Endodermal cell (in vitro differentiated cells): ENCODE results near the gene ZFYVE27. TPM values are rescaled to one million over a fixed set of nuclear protein-coding genes. Genes with fewer than 3 reads are reported as not detected.

ENCODE experiments used
- DNase-seq: peaks from one replicate; pipeline ENCODE4 v3.0.0-alpha.2; 2017
- H3K27ac ChIP-seq: 2 replicates; pipeline ENCODE4 v1.5.1; 2013; ENCODE audit warnings: mild to moderate bottlenecking, low read depth, low read length, moderate library complexity
- H3K27me3 ChIP-seq: 2 replicates; pipeline ENCODE4 v1.6.1; 2013; ENCODE audit warnings: mild to moderate bottlenecking, low read length, moderate library complexity; ENCODE audit not compliant: insufficient read depth, control insufficient read depth, poor library complexity, severe bottlenecking
- H3K36me3 ChIP-seq: 2 replicates; pipeline ENCODE4 v1.7.0; 2013; ENCODE audit warnings: mild to moderate bottlenecking, low read length, moderate library complexity; ENCODE audit not compliant: control insufficient read depth, insufficient read depth
- H3K4me1 ChIP-seq: one replicate; pipeline ENCODE4 v1.7.0; 2013; ENCODE audit warnings: low read length; ENCODE audit not compliant: control insufficient read depth, insufficient read depth
- H3K4me3 ChIP-seq: 2 replicates; pipeline ENCODE4 v1.5.1; 2013; ENCODE audit warnings: mild to moderate bottlenecking, low read length, moderate library complexity
- H3K9ac ChIP-seq: 2 replicates; pipeline ENCODE4 v1.6.1; 2013; ENCODE audit warnings: mild to moderate bottlenecking, low read length, moderate library complexity; ENCODE audit not compliant: poor library complexity, severe bottlenecking; ENCODE audit errors: extremely low read depth
- H3K9me3 ChIP-seq: 2 replicates; pipeline ENCODE4 v1.6.1; 2013; ENCODE audit warnings: mild to moderate bottlenecking, low read length, moderate library complexity; ENCODE audit not compliant: control insufficient read depth
- H3K27ac Mint-ChIP-seq: 2 replicates; pipeline ENCODE4 v1.8.0; 2020; ENCODE audit warnings: mixed read lengths
- H3K27me3 Mint-ChIP-seq: 2 replicates; pipeline ENCODE4 v1.8.0; 2021; ENCODE audit warnings: mild to moderate bottlenecking, mixed read lengths; ENCODE audit not compliant: insufficient read depth
- H3K36me3 Mint-ChIP-seq: 2 replicates; pipeline ENCODE4 v1.8.0; 2020; ENCODE audit warnings: low read depth, mixed read lengths
- H3K4me1 Mint-ChIP-seq: 2 replicates; pipeline ENCODE4 v1.8.0; 2020; ENCODE audit warnings: mixed read lengths
- H3K4me3 Mint-ChIP-seq: 2 replicates; pipeline ENCODE4 v1.8.0; 2020; ENCODE audit warnings: mild to moderate bottlenecking, moderate library complexity, mixed read lengths
- H3K9me3 Mint-ChIP-seq: 2 replicates; pipeline ENCODE4 v1.8.0; 2020; ENCODE audit warnings: mild to moderate bottlenecking, mixed read lengths
- CTCF ChIP-seq: fragments of 200-600 bp; sonication (generic); conservative IDR thresholded peaks from 2 replicates; pipeline ENCODE4 v1.5.0; 2021; ENCODE audit warnings: antibody characterized with exemption, mild to moderate bottlenecking
- WGBS, 2 experiments: methylation state at CpG; one replicate each; pipeline versions ENCODE4 v1.1.5 to v1.1.7; 2013; ENCODE audit warnings: missing lambda C conversion rate in 2 of 2, mixed read lengths in 1 of 2; ENCODE audit not compliant: insufficient coverage in 1 of 2, insufficient read length in 1 of 2; 5-methylcytosine and 5-hydroxymethylcytosine counted together
- total RNA-seq, 2 donors: library from RNA; stranded (reverse); fragmentation: NEBNext Ultra II Directional in 1 of 2; extraction: Animal tissue kit (Norgen Biotek cat#: 25700) in 1 of 2; gene quantifications; 2 replicates in 1 of 2; 3 replicates in 1 of 2; pipeline ENCODE4 v1.2.1, GENCODE V29; 2021

Gene ZFYVE27
- total RNA-seq, 2 donors from 2014 or later: 33.5 to 36.3 TPM

- peaks cover 18% of the 10 kb centered on the region for H3K36me3 Mint-ChIP-seq
- TF ChIP-seq CTCF: no peak
- Histone ChIP-seq H3K9ac (no peak overlapping the region), H3K27ac (no peak overlapping the region), H3K36me3 (no peaks in the 10 kb centered on the region), H3K27me3 (no peaks in the 10 kb centered on the region), H3K9me3 (no peaks in the 10 kb centered on the region), H3K4me3 (no peak overlapping the region), H3K4me1 (peaks cover 4% of the 10 kb centered on the region)
- DNase-seq: no peak
- 90 to 92% methylated on average over 4 to 5 of the region's 5 CpGs for WGBS, 2 experiments
- peaks cover 3% of the 10 kb centered on the region for H3K9me3 Mint-ChIP-seq
- peaks cover 4% of the 10 kb centered on the region for H3K4me1 Mint-ChIP-seq
- no peak overlapping the region for H3K4me3 Mint-ChIP-seq
- no peak overlapping the region for H3K27ac Mint-ChIP-seq
- H3K27me3 Mint-ChIP-seq: no peaks in the 10 kb centered on the region
Observed at GRCh38 chr10:97724341-97724941, 12.5 kb upstream of the ZFYVE27 start.

GRCh38 chr10:97726636-97727178 is 10.2 kb upstream of the ZFYVE27 start:
- H3K27me3 ChIP-seq: no peaks in the 10 kb centered on the region
- no peak overlapping the region for H3K4me3 Mint-ChIP-seq
- no peaks in the 10 kb centered on the region for H3K36me3 ChIP-seq
- H3K27ac ChIP-seq: no peak overlapping the region
- no peaks in the 10 kb centered on the region for H3K27me3 Mint-ChIP-seq
- no peak overlapping the region for H3K9ac ChIP-seq
- H3K4me1 ChIP-seq: no peaks in the 10 kb centered on the region
- no peaks in the 10 kb centered on the region for H3K9me3 ChIP-seq
- no peaks in the 10 kb centered on the region for H3K4me1 Mint-ChIP-seq
- 34 to 35% methylated on average over 4 to 8 of the region's 8 CpGs for WGBS, 2 experiments
- H3K4me3 ChIP-seq: peak overlapping the region; percentile 53
- no peak for TF ChIP-seq CTCF
- H3K9me3 Mint-ChIP-seq: peaks cover 3% of the 10 kb centered on the region
- no peak overlapping the region for H3K27ac Mint-ChIP-seq
- peaks cover 5% of the 10 kb centered on the region for H3K36me3 Mint-ChIP-seq
- DNase-seq: peak; percentile 86

- Histone ChIP-seq H3K36me3 (no peaks in the 10 kb centered on the region), H3K9ac (no peak overlapping the region), H3K27ac (no peak overlapping the region), H3K27me3 (no peaks in the 10 kb centered on the region), H3K9me3 (no peaks in the 10 kb centered on the region), H3K4me1 (no peaks in the 10 kb centered on the region), H3K4me3 (no peak overlapping the region)
- WGBS, 2 experiments: 95 to 100% methylated on average over 4 to 5 of the region's 5 CpGs
- no peak for DNase-seq
- Mint-ChIP-seq H3K27me3 (peaks cover 10% of the 10 kb centered on the region), H3K27ac (no peak overlapping the region), H3K9me3 (peaks cover 3% of the 10 kb centered on the region), H3K4me3 (no peak overlapping the region), H3K36me3 (no peaks in the 10 kb centered on the region), H3K4me1 (no peaks in the 10 kb centered on the region)
- TF ChIP-seq CTCF: no peak
Observed at GRCh38 chr10:97729014-97729413, 7.9 kb upstream of the ZFYVE27 start.
